ENCODE results near the gene PSMD14. TPM values are rescaled to one million over a fixed set of nuclear protein-coding genes. Genes with fewer than 3 reads are reported as not detected.

Gene PSMD14
- total RNA-seq, 1 experiment from 2014 or later, result 86.1 TPM

DNA sequence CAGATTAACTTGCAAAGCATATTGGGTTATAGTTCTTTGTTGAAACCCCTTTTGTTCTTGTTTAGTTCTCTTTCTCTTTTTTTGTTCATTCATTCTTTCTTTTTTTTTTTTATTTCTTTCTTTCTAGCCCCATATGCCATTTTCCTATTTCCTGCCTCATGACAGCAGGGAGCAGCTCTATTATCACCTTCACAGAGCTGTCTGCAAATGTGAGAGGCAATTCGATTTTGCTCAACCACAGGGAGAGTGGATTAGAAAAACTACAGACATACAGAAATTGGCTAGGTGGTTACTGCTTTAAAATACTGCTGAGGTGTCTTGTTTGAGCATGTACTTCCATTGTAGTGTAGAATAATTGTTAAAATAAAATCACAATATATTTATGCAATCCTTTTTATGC is 63.6 kb downstream of the PSMD14 start:
- H4K20me1 ChIP-seq (ENCODE audit: insufficient read depth, low read depth, low read length), result no peaks in the 10 kb centered on the region
- no peaks in the 10 kb centered on the region for H3K27me3 ChIP-seq (ENCODE audit: low read length)
- no peaks in the 10 kb centered on the region for H3K4me1 ChIP-seq (ENCODE audit: low read length)
- H3K79me2 ChIP-seq (ENCODE audit: low read length), result peaks cover 65% of the 10 kb centered on the region
- no peak for DNase-seq
- H3K9me3 ChIP-seq (ENCODE audit: low read length), result no peaks in the 10 kb centered on the region
- no peaks in the 10 kb centered on the region for H3K9me2 ChIP-seq (replicated peaks; ENCODE audit: insufficient read depth, low read length)
- H3K4me2 ChIP-seq (ENCODE audit: low read depth, low read length, poor library complexity, severe bottlenecking), result no peak overlapping the region
- H2AFZ ChIP-seq (ENCODE audit: low read length), result no peak overlapping the region
- no peak overlapping the region for H3K9ac ChIP-seq (ENCODE audit: low read length)
- H3K36me3 ChIP-seq (ENCODE audit: insufficient read depth, low read length), result peaks cover 48% of the 10 kb centered on the region
- no peak overlapping the region for H3K4me3 ChIP-seq (ENCODE audit: low read length)
- H3K27ac ChIP-seq (ENCODE audit: low read length), result no peak overlapping the region

DNA sequence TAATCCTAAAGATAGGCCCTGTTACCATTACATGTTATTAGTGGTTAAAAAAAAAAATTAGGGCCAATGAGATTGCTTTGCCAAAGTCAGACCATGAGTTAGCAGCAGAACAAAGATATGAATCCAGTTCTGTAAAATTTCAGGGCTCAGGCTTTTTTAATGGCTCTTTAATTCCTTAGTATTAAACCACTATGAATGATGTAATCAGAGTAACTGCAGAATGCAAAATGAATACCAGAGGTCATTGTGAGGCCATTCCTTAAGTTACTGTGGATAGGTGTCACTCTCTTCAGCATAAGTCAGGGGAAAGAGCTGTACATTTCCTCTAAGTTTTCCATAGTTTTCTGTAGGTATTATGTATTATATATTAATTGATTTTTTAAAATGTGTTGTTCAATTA is 65.7 kb downstream of the PSMD14 start:
- H3K9me2 ChIP-seq (replicated peaks; ENCODE audit: insufficient read depth, low read length), result no peaks in the 10 kb centered on the region
- no peak overlapping the region for H2AFZ ChIP-seq (ENCODE audit: low read length)
- H4K20me1 ChIP-seq (ENCODE audit: insufficient read depth, low read depth, low read length), result no peaks in the 10 kb centered on the region
- peaks cover 34% of the 10 kb centered on the region; the same call in 1 of the 2 replicates for H3K36me3 ChIP-seq (ENCODE audit: insufficient read depth, low read length)
- no peak overlapping the region for H3K4me2 ChIP-seq (ENCODE audit: low read depth, low read length, poor library complexity, severe bottlenecking)
- H3K9ac ChIP-seq (ENCODE audit: low read length), result no peak overlapping the region
- no peak for DNase-seq
- no peaks in the 10 kb centered on the region for H3K9me3 ChIP-seq (ENCODE audit: low read length)
- H3K27ac ChIP-seq (ENCODE audit: low read length), result no peak overlapping the region
- H3K4me1 ChIP-seq (ENCODE audit: low read length), result no peaks in the 10 kb centered on the region
- H3K4me3 ChIP-seq (ENCODE audit: low read length), result no peak overlapping the region
- H3K27me3 ChIP-seq (ENCODE audit: low read length), result no peaks in the 10 kb centered on the region
- H3K79me2 ChIP-seq (ENCODE audit: low read length), result peaks cover 71% of the 10 kb centered on the region

DNA sequence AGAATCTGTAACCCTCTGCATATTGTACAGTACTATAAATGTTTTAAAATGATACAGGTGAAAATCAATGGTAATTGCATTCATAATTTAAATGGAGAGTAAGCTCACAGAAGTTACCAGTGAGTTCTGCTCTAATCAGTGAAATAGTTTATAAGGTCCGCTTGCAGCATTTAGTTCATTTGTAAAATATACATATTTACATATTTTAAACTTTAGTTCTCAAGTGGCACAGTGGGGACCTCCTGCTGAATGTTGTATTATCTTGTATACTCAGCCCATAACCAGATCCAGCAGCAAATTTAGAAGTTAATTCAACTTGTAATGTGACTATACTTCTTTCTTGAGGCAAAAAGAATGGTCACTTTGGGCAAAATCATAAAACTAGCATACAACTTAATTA is 66.2 kb downstream of the PSMD14 start:
- no peaks in the 10 kb centered on the region for H3K4me1 ChIP-seq (ENCODE audit: low read length)

GRCh38 chr2:161379740-161380139 is 71.5 kb downstream of the PSMD14 start:
- no peaks in the 10 kb centered on the region for H3K9me3 ChIP-seq (ENCODE audit: low read length)

More for the DNA sequence above, 66.2 kb downstream of the PSMD14 start:
- Histone ChIP-seq H3K36me3 (ENCODE audit: insufficient read depth, low read length) (peaks cover 29% of the 10 kb centered on the region; the same call in 1 of the 2 replicates), H2AFZ (ENCODE audit: low read length) (no peak overlapping the region), H3K9me3 (ENCODE audit: low read length) (no peaks in the 10 kb centered on the region), H3K27me3 (ENCODE audit: low read length) (no peaks in the 10 kb centered on the region), H3K79me2 (ENCODE audit: low read length) (peaks cover 74% of the 10 kb centered on the region), H3K27ac (ENCODE audit: low read length) (no peak overlapping the region), H3K9me2 (replicated peaks; ENCODE audit: insufficient read depth, low read length) (no peaks in the 10 kb centered on the region), H4K20me1 (ENCODE audit: insufficient read depth, low read depth, low read length) (no peaks in the 10 kb centered on the region), H3K4me2 (ENCODE audit: low read depth, low read length, poor library complexity, severe bottlenecking) (no peak overlapping the region), H3K4me3 (ENCODE audit: low read length) (no peak overlapping the region), H3K9ac (ENCODE audit: low read length) (no peak overlapping the region)
- DNase-seq, result no peak

DNA sequence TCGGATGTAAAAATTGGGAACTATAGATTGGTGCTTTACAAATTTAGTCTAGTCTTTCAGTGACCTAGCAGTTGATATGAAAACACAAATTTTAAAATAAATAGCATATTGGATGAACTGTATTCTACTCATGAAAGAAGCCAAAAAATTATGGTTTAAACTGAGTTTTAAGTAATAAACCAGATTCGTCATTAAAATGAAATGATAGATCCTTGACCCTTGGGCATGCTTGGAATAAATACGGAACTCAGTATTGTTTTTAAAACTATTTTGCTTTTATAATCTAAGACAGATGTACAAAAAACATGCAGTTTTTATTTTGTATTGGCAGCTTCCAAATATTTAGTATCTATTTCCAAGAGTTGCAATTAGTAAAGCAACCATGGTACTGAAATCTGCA is 73.3 kb downstream of the PSMD14 start:
- H3K27ac ChIP-seq (ENCODE audit: low read length), result no peak overlapping the region
- H2AFZ ChIP-seq (ENCODE audit: low read length), result no peak overlapping the region
- peaks cover 39% of the 10 kb centered on the region for H3K4me1 ChIP-seq (ENCODE audit: low read length)
- H3K9me3 ChIP-seq (ENCODE audit: low read length), result no peaks in the 10 kb centered on the region
- no peak for DNase-seq
- no peaks in the 10 kb centered on the region for H3K27me3 ChIP-seq (ENCODE audit: low read length)
- H3K36me3 ChIP-seq (ENCODE audit: insufficient read depth, low read length), result peaks cover 16% of the 10 kb centered on the region; the same call in 1 of the 2 replicates
- no peak overlapping the region for H3K4me2 ChIP-seq (ENCODE audit: low read depth, low read length, poor library complexity, severe bottlenecking)
- H3K4me3 ChIP-seq (ENCODE audit: low read length), result no peak overlapping the region
- H3K79me2 ChIP-seq (ENCODE audit: low read length), result peaks cover 75% of the 10 kb centered on the region
- H3K9ac ChIP-seq (ENCODE audit: low read length), result no peak overlapping the region
- H3K9me2 ChIP-seq (replicated peaks; ENCODE audit: insufficient read depth, low read length), result no peaks in the 10 kb centered on the region
- H4K20me1 ChIP-seq (ENCODE audit: insufficient read depth, low read depth, low read length), result no peaks in the 10 kb centered on the region

More at GRCh38 chr2:161379740-161380139, 71.5 kb downstream of the PSMD14 start:
- Histone ChIP-seq H3K79me2 (ENCODE audit: low read length) (peaks cover 79% of the 10 kb centered on the region), H3K27ac (ENCODE audit: low read length) (no peak overlapping the region), H2AFZ (ENCODE audit: low read length) (no peak overlapping the region), H3K9ac (ENCODE audit: low read length) (no peak overlapping the region), H3K4me3 (ENCODE audit: low read length) (no peak overlapping the region), H4K20me1 (ENCODE audit: insufficient read depth, low read depth, low read length) (no peaks in the 10 kb centered on the region), H3K9me2 (replicated peaks; ENCODE audit: insufficient read depth, low read length) (no peaks in the 10 kb centered on the region), H3K4me2 (ENCODE audit: low read depth, low read length, poor library complexity, severe bottlenecking) (no peak overlapping the region), H3K36me3 (ENCODE audit: insufficient read depth, low read length) (peaks cover 17% of the 10 kb centered on the region; the same call in 1 of the 2 replicates), H3K27me3 (ENCODE audit: low read length) (no peaks in the 10 kb centered on the region), H3K4me1 (ENCODE audit: low read length) (peaks cover 21% of the 10 kb centered on the region)
- no peak for DNase-seq

DNA sequence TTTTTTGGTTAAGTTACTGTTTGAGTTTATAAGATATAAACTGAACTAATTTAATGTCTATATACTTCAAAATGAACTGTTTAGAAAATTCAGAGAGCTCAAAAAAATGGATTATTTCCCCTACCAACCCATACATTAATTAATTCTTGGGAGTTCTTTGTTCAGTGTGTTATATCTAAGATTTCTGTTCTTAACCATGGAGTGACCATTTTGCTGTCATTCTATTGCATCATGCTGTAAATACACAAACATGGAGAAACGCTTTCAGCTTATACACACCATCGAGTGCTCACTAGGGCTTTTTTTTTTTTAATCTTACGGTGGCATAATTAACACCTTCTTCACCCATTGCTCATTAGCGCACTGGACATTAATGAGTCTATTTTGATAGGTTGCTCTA is 74.5 kb downstream of the PSMD14 start:
- no peak for DNase-seq
- no peak overlapping the region for H2AFZ ChIP-seq (ENCODE audit: low read length)
- peaks cover 77% of the 10 kb centered on the region for H3K79me2 ChIP-seq (ENCODE audit: low read length)
- no peak overlapping the region for H3K27ac ChIP-seq (ENCODE audit: low read length)
- no peaks in the 10 kb centered on the region for H3K27me3 ChIP-seq (ENCODE audit: low read length)
- no peaks in the 10 kb centered on the region for H3K9me3 ChIP-seq (ENCODE audit: low read length)
- no peak overlapping the region for H3K9ac ChIP-seq (ENCODE audit: low read length)
- H3K36me3 ChIP-seq (ENCODE audit: insufficient read depth, low read length), result peaks cover 24% of the 10 kb centered on the region; the same call in 1 of the 2 replicates
- H3K9me2 ChIP-seq (replicated peaks; ENCODE audit: insufficient read depth, low read length), result no peaks in the 10 kb centered on the region
- no peaks in the 10 kb centered on the region for H4K20me1 ChIP-seq (ENCODE audit: insufficient read depth, low read depth, low read length)
- H3K4me2 ChIP-seq (ENCODE audit: low read depth, low read length, poor library complexity, severe bottlenecking), result no peak overlapping the region
- H3K4me3 ChIP-seq (ENCODE audit: low read length), result no peak overlapping the region
- peaks cover 44% of the 10 kb centered on the region for H3K4me1 ChIP-seq (ENCODE audit: low read length)

- Histone ChIP-seq H3K27me3 (ENCODE audit: low read length) (no peaks in the 10 kb centered on the region), H3K79me2 (ENCODE audit: low read length) (peaks cover 72% of the 10 kb centered on the region), H3K4me2 (ENCODE audit: low read depth, low read length, poor library complexity, severe bottlenecking) (peak overlapping the region; percentile 13), H3K4me3 (ENCODE audit: low read length) (no peak overlapping the region), H3K9ac (ENCODE audit: low read length) (no peak overlapping the region), H3K36me3 (ENCODE audit: insufficient read depth, low read length) (peaks cover 24% of the 10 kb centered on the region; the same call in 1 of the 2 replicates), H3K4me1 (ENCODE audit: low read length) (peaks cover 44% of the 10 kb centered on the region), H3K9me2 (replicated peaks; ENCODE audit: insufficient read depth, low read length) (no peaks in the 10 kb centered on the region), H3K9me3 (ENCODE audit: low read length) (no peaks in the 10 kb centered on the region), H4K20me1 (ENCODE audit: insufficient read depth, low read depth, low read length) (no peaks in the 10 kb centered on the region), H2AFZ (ENCODE audit: low read length) (no peak overlapping the region), H3K27ac (ENCODE audit: low read length) (peak overlapping the region; percentile 58; the same call in 1 of the 2 replicates)
- no peak for DNase-seq
These were observed 76.6 kb downstream of the PSMD14 start for GRCh38 chr2:161384864-161385263.

GRCh38 chr2:161386228-161386824 is 78.1 kb downstream of the PSMD14 start:
- Histone ChIP-seq H3K4me2 (ENCODE audit: low read depth, low read length, poor library complexity, severe bottlenecking) (peak overlapping the region; percentile 31), H3K9me3 (ENCODE audit: low read length) (no peaks in the 10 kb centered on the region), H4K20me1 (ENCODE audit: insufficient read depth, low read depth, low read length) (no peaks in the 10 kb centered on the region), H2AFZ (ENCODE audit: low read length) (no peak overlapping the region), H3K36me3 (ENCODE audit: insufficient read depth, low read length) (peaks cover 29% of the 10 kb centered on the region; the same call in 1 of the 2 replicates), H3K4me3 (ENCODE audit: low read length) (no peak overlapping the region), H3K9ac (ENCODE audit: low read length) (no peak overlapping the region), H3K4me1 (ENCODE audit: low read length) (peaks cover 44% of the 10 kb centered on the region), H3K27ac (ENCODE audit: low read length) (peak overlapping the region; percentile 58), H3K27me3 (ENCODE audit: low read length) (no peaks in the 10 kb centered on the region), H3K9me2 (replicated peaks; ENCODE audit: insufficient read depth, low read length) (no peaks in the 10 kb centered on the region), H3K79me2 (ENCODE audit: low read length) (peaks cover 68% of the 10 kb centered on the region)
- DNase-seq, result no peak
